Skeletal muscle cell (primary cell): ENCODE data around the gene RBM3.
"Not testable (repeated sequence)": the region's sequence is repeated elsewhere in the genome, so short reads cannot be mapped to it uniquely, and the experiment has no call there.

ENCODE experiments used
- DNase-seq: peaks from one replicate; pipeline ENCODE4 v3.0.0-alpha.2; 2010; ENCODE audit warnings: low read depth
- H3K4me3 ChIP-seq: 2 replicates; pipeline ENCODE4 v1.5.1; 2011; ENCODE audit warnings: low read depth, mild to moderate bottlenecking, control low read depth, low read length, moderate library complexity

The RBM3 gene

DNA sequence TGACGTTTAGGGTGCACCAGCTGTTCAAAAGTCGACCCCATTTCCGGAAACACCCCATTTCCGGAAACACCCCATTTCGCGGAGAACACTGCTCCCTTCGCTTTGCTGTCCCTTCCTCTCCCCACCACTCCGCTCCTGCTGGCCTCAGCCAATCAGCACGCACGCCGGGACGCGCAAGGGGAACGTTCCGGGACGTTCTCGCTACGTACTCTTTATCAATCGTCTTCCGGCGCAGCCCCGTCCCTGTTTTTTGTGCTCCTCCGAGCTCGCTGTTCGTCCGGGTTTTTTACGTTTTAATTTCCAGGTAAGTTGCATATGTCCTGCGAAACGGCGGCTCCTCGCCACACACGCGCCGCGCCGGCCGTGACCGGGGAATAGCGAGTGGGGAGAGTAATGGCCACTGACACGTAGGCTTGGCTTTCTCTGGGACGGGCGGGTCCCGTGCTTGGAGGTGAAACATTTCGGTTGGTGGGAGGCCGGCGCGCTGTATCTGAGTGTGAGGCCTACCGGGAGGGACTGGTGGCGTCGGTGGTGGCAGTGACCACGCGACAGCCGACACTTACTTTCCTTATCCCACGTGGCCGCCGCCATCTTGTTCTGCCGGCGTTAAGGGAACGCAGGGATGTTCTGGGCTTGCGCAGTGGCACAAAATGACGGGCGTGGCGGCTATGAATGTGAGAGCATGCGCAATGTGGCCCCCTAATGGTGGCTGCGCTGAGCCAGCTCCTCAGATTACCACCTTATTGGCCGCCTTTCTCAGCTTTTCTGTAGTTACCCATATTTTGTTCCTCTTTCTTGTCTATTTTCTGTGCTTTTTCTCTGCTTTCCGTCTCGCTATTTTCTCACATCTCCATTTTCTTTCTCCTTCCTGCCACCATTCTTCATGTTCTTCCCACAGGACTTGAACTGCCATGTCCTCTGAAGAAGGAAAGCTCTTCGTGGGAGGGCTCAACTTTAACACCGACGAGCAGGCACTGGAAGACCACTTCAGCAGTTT is at the start of gene RBM3:
TSS of gene RBM3 (plus strand) at position 215 of the 997 bp plus-strand sequence. CDS start at position 912, 697 bp downstream.
- peak; percentile 72 for DNase-seq
- peak within 1 kb of the TSS; percentile 74 for H3K4me3 ChIP-seq

DNA sequence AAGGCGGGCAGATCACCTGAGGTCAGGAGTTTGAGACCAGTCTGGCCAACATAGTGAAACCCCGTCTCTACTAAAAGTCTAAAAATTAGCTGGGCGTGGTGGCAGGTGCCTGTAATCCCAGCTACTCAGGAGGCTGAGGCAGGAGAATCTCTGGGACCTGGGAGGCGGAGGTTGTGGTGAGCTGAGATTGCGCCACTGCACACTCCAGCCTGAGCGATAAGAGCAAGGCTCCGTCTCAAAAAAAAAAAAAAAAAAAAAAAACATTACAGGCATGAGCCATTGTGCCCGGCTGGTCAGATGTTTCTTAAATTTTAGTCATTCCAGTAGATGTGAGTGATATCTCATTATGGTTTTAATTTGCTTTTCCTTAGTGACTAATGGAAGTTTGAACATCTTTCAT is 48.4 kb upstream of the RBM3 start:
- DNase-seq, H3K4me3 ChIP-seq: not testable (repeated sequence)

DNA sequence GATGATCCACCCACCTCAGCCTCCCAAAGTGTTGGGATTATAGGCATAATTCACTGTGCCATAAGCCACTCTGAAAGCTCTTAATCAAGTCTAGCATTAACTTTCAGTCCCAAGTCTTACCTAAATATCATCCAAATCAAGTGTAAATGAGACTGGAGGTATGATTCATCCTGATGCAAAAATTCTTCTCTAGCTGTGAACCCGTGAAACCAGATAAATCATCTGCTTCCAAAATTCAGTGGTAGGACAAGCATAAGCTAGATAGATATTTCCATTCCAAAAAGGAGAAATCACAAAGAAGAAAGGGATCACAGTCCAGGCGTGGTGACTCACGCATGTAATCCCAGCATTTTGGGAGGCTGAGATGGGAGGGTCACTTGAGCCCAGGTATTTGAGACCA is 43.5 kb upstream of the RBM3 start:
- no peak for DNase-seq
- no peak overlapping the region for H3K4me3 ChIP-seq

DNA sequence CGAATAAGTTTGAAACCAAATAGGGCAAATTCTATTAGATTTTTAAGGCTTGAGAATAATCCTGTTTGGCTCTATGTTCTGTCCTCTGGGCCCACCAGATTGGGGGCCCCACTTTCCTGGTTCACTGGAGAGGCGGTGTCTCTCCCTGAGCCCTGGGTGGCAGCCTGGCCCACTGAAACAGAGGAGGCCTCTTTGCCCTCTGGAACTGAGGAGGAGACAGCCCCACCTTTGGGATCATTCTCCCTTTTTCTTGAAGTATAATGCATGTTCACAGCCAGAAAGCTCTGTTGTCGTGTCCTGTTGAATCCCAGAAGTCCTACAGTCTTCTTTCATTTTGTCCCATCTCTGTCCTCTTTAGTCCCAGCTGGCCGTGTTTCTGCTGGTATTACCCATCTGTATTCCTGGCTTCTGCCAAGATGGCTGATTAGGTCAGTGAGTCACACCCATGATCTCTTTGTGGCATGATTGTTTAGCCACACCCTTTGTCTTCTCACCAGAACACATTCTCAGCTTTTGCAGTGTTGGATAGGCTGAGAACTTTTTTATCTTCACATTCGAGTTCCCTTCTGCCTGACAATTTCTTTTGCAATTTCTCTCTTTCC is 42.8 kb upstream of the RBM3 start:
- no peak overlapping the region for H3K4me3 ChIP-seq
- DNase-seq, result no peak

DNA sequence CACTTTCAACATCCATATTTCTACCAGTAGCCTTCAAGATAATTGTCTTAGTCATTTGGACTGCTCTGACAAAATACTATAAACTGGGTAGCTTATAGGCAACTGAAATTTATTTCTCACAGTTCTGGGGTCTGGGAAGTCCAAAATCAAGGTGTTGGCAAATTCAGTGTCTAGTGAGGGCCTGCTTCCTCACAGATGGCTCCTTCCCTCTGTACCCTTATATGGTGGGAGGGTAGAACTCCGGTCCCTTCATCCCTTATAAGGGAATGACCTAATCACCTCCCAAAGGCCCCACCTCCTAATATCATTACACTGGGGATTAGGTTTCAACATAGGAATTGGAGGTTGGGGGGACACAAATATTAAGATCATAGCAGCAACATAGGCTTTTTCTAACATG is 42.1 kb upstream of the RBM3 start:
- H3K4me3 ChIP-seq, result no peak overlapping the region
- DNase-seq, result no peak

DNA sequence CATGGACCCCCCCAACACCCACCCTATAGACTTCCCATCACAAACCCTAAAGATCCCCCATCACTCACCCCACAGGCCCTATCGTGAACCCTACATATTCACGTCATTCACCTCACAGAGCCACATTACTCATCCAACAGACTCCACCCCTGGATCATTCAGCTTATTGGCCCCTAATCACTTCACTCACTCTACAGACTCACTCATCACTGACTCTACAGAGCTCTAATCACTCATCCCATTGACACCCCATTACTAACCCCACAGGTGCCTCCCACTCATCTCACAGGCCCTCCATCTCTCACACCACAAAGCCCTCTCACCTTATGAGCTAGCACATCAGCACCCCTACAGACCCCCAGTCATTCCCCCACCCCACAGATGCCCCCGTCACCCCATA is 41.1 kb upstream of the RBM3 start:
- no peak overlapping the region for H3K4me3 ChIP-seq
- no peak for DNase-seq

DNA sequence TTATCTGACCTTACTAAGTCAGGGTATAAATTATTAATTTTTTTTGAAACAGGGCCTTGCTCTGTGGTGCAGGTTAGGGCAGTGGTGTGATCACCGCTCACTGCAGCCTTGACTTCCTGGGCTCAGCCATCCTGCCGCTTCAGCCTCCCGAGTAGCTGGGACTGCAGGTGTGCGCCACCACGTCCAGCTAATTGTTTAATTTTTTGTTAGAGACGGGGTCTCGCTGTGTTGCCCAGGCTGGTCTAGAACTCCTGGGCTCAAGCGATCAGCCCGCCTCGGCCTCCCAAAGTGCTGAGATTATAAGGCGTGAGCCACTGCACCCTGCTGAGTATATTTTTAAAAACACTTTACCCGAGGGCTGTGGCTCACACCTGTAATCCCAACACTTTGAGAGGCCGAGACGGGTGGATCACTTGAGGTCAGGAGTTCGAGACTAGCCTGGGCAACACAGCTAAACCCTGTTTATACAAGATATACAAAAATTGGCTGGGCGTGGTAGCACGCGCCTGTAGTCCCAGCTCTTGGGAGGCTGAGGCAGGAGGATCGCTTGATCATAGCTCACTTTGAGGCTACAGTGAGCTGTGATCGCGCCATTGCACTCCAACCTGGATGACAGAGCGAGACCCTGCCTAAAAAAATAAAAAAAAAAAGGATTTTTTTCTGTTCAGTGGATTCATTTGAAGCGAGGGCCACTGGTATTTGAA is 35.5 kb upstream of the RBM3 start:
- no peak for DNase-seq
- H3K4me3 ChIP-seq, result peak overlapping the region; percentile 71

DNA sequence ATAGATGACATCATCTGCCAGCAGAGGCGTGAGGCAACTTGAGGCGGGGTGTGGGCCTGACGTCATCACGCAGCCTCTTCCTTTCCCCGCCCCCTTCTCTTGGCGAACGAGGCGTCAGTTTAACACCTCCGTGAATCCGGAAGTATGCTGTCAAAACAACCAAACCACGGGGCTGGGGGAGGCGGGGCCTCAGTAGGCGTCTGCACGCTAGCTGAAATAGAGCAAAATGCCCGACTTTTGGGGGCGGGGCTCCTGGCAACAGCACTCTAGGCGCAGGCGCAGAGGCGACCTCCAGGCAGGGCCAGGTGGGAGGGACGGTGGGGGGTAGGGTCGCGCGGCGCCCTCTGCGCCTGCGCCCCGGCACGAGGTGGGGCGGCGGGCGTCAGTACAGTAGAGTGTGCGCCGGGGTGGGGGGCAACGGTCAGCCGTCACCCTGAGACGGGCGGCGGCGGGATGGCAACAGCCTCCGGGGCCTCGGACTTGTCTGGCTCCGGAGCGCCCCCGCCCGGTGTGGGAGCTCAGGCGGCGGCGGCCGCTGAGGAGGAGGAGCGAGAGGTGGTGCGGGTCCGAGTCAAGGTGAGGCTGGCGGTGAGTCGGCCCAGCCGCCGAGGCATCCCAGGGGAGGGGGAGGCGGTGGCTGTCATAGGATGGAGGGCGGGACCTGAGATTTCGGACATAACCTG is 34.8 kb upstream of the RBM3 start, which contains the start of gene TBC1D25:
TSS of gene TBC1D25 (plus strand) at position 370 of the 683 bp plus-strand sequence. CDS start at position 454, 84 bp downstream.
- DNase-seq, result peak; percentile 86
- peak within 1 kb of the TSS; percentile 71 for H3K4me3 ChIP-seq

DNA sequence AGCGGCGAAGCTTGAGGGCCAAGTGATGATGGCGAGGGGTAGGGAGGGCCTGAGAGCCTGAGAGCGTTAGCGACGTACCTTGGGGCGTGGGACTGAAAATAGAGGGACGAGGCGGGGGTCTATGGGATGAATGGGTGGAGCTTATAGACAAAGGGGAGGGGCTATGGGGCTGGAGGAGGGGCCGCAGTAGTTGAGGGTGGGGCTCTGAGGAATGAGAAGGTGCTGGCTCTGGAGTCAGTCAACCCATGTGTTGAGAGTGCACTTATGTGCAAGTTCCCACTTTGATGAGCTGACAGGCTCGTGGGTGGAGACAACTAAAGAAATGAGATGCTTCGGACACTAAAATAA is 34.3 kb upstream of the RBM3 start:
- H3K4me3 ChIP-seq, result peak overlapping the region; percentile 71
- DNase-seq, result no peak

DNA sequence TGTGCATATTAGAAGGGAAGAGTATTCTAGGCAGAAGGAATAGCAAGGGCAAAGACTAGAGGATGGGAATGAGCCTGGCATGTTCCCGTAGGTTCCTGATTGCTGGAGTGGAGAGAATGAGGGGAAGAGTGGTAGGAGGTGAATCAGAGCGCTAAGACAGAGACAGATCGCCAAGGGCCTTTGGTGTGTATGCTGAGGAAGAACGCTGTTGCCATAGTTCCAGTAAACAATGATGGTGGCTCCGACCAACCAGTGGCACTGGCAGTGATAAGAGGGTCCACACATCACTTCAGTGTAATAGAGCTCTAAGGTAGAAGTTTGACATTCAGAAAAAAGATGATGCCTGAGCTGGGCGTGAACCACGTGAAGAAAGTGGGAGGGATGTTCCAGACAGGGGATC is 33.8 kb upstream of the RBM3 start:
- H3K4me3 ChIP-seq, result peak overlapping the region; percentile 71
- no peak for DNase-seq

DNA sequence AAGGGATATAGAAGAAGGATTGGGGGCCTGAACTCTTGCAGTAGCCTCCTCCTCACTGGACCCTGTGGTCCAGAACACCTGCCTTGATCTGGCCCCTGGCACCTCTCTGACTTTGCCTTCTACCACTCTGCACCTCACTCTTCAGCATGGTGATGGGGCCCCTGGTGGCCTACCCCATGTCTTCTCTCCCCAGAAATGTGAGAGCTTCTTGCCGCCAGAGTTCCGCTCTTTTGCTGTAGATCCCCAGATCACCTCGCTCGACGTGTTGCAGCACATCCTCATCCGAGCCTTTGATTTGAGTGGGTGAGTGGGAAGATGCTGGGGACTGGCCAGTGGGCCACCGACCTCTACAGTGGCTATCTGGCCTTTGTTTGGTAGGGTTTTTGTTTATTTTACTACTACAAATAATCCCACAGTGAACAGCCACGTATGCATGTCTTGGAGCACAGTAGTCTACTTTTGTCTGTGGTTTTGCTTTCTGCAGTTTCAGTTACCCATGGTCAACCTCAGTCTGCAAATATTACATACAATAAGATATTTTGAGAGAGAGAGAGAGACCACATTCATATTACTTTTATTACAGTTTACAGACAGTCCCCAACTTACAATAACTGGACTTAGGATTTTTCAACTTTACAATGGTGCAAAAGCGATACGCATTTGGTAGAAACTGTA is 33.0 kb upstream of the RBM3 start:
- no peak overlapping the region for H3K4me3 ChIP-seq
- no peak for DNase-seq

DNA sequence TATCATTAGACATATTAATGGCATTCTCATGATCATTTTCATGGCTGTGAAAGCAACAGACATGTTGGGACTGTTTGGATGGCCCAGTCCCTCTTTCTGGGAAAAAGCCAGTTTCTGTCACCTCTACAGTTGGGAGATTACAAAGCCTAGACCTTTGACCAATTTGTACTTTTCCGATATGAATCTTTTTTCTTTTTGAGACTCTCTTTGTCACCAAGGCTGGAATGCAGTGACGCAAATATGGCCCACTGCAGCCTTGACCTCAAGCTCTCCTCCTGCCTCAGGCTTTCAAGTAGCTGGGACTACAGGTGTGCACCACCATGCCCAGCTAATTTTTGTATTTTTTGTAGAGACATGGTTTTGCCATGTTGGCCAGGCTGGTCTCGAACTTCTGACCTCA is 25.4 kb upstream of the RBM3 start:
- DNase-seq, result no peak
- H3K4me3 ChIP-seq, result no peak overlapping the region

DNA sequence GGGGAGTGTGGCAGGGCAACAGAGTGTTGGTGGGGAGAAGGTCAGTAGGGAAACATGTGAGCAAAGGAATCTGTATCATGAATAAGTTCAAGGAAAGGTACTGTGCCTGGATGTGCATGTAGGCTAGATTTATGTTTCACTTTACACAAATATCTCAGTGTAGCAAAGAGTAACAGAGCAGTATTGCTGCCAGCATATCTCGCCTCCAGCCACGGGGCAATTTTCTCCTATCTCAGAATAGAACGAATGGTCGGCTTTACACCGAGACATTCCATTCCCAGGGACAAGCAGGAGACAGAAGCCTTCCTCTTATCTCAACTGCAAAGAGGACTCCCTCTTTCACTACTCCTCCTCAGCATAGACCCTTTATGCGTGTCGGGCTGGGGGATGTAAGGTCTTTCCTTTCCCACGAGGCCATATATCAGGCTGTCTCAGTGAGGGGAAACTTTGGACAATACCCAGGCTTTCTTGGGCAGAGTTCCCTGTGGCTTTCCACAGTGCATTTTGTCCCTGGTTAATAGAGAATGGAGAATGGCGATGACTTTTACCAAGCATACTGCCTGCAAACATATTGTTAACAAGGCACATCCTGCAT is 18.5 kb upstream of the RBM3 start:
- not testable (repeated sequence) for DNase-seq, H3K4me3 ChIP-seq

DNA sequence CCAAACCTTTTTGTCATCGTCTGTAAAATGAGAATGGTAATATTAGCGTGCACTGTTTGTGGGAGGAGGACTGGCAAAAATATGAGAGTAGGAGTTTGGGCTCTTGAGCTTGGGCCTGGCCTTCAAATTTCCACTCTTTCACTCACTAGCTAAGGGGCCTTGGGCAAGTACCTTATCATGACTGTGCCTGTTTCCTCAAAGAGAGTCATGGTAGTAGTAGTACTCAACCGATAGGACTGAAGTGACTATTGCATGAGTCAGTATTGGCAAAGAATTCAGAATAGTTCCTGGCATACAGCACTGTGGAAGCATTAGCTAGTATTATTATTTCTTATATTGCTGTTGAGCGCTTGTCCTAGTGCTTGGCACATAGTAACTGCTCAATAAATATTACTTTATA is 16.0 kb upstream of the RBM3 start:
- no peak for DNase-seq
- H3K4me3 ChIP-seq, result no peak overlapping the region

DNA sequence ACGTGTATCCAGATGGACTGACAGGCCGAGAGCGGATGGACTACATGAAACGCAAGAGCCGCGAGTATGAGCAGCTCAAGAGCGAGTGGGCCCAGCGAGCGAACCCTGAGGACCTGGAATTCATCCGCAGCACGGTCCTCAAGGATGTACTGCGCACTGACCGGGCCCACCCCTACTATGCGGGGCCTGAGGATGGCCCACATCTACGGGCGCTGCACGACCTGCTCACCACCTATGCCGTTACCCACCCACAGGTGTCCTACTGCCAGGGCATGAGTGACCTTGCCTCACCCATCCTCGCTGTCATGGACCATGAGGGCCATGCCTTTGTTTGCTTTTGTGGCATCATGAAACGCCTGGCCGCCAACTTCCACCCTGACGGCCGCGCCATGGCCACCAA is 14.6 kb upstream of the RBM3 start:
- no peak overlapping the region for H3K4me3 ChIP-seq
- no peak for DNase-seq

DNA sequence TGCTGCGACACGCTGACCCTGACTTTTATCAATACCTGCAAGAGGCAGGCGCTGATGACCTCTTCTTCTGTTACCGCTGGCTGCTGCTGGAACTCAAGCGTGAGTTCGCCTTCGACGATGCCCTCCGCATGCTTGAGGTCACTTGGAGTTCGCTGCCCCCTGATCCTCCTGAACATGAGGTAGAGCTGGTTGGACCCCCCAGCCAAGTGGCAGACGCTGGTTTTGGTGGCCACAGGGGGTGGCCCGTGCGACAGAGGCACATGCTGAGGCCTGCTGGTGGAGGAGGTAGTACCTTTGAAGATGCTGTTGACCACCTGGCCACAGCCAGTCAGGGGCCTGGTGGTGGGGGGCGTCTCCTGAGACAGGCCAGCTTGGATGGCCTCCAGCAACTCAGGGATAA is 14.2 kb upstream of the RBM3 start:
- no peak overlapping the region for H3K4me3 ChIP-seq
- no peak for DNase-seq

DNA sequence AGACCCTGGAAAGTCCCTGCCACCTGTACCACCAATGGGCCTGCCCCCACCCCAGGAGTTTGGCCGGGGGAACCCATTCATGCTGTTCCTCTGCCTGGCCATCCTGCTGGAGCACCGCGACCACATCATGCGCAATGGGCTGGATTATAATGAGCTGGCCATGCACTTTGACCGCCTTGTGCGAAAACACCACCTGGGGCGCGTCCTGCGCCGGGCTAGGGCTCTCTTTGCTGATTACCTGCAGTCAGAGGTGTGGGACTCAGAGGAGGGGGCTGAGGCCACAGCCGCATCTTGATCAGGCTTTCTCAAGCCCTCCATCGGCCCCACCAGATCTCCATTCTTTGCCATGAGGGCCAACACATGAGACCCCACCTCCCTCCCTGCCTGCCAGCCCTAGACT is 13.6 kb upstream of the RBM3 start:
- DNase-seq, result no peak
- H3K4me3 ChIP-seq, result no peak overlapping the region

DNA sequence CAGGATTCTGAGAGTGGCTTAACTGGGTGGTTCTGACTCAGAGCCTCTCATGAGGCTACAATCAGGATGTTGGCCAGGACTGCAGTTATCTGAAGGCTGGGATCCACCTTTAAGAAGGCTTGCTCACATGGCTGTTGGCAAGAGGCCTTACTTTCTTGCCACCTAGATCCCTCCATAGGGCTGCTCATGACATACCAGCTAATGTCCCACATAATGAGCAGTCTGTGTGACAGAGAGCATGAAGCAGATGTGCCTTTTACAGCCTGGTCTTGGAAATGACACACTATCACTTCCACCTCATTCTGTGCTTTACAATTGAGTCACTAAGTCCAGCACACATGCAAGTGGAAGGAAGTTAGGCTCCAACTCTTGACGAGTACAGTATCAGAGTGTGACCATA is 4.3 kb upstream of the RBM3 start:
- H3K4me3 ChIP-seq, result no peak overlapping the region
- DNase-seq, result no peak
